SKM-1 (cell line): ENCODE measurements around the gene MECP2.
"Not testable (repeated sequence)": the region's sequence is repeated elsewhere in the genome, so short reads cannot be mapped to it uniquely, and the experiment has no call there.

Source experiments
- DNase-seq: peaks from one replicate; lab custom pipeline; 2025; ENCODE audit not compliant: unreplicated experiment; lab: John Stamatoyannopoulos, UW

The MECP2 gene

DNA sequence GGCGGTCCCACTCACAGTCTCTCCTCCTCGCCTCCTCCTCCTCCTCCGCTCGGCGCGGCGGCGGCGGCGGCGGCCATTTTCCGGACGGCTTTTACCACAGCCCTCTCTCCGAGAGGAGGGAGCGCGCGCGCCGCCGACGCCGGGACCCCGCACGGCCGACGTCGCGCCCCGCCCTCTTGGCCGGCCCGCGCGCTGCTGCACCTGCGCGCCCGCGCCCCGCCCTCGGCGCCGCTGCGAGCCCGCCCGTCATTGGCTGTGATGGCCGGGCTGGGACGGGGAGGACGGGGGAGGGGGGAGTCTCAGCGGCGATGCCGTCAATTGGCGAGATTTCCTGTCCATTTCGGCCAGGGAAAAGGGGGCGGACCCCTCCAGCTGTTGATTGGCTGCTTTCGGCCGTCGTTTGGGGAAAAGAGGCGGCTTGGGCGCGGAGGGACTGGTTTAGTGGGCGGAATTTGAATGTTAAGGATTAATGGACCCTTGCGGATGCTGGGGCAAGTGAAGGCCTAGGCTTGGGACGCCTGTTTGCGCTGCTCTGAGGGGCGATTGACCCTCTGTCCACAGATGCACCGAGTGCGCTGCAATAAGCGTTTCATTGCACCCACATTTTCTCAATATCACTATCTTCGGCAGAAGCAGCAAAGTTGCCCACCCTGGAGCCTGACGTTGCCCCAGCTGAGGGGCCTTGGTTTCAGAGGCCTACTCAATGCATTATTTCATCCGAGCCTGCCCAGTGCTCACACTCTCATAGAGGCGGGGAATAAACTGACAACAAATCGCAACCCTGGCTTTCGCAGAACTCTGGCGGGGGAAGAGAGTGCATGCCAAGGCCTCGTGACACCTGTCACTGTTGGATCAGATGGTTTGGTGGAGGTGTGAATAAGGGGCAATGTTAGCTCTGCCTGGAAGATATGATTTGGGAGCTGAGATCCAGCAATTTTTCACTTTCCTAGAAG, at the start of gene MECP2:
TSS of gene MECP2 (minus strand) at position 129 of the 953 bp plus-strand sequence.
- DNase-seq = peak; percentile 70

DNA sequence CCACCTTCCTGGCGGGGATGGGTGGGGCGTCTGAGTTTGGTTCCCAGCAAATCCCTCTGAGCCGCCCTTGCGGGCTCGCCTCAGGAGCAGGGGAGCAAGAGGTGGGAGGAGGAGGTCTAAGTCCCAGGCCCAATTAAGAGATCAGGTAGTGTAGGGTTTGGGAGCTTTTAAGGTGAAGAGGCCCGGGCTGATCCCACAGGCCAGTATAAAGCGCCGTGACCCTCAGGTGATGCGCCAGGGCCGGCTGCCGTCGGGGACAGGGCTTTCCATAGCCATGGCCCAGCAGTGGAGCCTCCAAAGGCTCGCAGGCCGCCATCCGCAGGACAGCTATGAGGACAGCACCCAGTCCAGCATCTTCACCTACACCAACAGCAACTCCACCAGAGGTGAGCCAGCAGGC, 46.5 kb upstream of the MECP2 start, which contains the start of gene OPN1LW:
TSS of gene OPN1LW (plus strand) at position 234 of the 400 bp plus-strand sequence. CDS start at position 275, 41 bp downstream.
- DNase-seq = not testable (repeated sequence)

DNA sequence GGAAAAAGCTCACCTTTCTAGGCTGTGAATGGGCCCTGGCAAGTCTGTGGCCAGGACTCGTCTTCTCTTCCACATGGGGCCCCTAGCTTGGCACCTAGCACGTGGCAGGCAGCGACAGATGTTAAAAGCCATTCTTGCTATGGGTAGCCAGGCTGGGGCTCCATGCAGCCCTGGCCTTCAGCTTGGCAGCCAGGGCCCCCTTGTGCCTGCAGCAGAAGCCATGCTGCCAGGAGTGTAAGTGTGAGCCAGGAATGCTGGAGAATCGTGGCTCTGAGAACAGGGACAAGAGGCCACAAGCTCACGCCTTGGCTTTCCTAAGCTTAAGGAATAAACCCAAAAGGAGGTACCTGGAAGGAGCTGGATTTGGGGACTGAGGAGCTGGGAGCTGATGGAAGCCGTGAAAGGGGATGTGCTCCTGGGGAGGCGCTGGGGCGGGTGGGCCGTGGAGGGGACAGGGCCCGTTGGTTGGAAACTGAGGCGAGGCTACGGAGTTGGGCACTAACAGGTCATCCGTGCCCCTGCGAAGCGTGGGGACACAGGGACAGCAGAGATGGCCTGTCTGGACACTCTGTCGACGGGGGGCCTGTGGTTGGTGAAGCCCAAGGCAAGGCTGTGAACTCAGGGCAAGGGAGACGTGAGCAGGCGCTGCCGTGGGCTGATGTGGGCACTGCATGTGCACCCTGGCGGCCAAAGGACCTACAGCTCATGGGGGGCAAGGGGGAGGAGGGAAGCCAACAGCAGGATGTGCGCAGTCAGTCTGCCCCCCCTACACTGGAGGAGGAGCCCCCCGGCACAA, 45.6 kb upstream of the MECP2 start:
- no peak for DNase-seq

DNA sequence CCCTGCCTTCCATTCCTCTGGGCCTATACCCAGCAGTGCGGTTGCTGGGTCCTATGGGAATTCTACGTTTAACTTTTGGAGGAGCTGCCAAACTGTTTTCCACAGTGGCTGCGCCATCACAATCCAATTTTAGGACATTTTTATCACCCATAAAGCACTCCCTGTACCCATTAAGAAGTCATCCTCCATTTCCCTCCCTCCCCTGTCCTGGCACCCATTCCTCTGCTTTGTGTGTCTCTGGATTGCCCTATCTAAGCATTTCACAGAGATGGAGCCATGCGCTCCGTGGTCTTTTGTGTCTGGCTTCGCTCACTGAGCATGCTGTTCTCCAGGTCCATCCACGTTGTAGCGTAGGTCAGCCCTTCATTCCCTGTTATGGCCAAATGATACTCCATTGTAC, 44.9 kb upstream of the MECP2 start:
- DNase-seq = no peak

DNA sequence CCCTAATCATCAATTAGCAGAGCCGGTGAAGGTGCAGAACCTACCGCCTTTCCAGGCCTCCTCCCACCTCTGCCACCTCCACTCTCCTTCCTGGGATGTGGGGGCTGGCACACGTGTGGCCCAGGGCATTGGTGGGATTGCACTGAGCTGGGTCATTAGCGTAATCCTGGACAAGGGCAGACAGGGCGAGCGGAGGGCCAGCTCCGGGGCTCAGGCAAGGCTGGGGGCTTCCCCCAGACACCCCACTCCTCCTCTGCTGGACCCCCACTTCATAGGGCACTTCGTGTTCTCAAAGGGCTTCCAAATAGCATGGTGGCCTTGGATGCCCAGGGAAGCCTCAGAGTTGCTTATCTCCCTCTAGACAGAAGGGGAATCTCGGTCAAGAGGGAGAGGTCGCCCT, 43.2 kb upstream of the MECP2 start:
- DNase-seq = no peak

DNA sequence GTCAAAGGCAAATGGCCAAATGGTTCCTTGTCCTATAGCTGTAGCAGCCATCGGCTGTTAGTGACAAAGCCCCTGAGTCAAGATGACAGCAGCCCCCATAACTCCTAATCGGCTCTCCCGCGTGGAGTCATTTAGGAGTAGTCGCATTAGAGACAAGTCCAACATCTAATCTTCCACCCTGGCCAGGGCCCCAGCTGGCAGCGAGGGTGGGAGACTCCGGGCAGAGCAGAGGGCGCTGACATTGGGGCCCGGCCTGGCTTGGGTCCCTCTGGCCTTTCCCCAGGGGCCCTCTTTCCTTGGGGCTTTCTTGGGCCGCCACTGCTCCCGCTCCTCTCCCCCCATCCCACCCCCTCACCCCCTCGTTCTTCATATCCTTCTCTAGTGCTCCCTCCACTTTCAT, 42.7 kb upstream of the MECP2 start:
- DNase-seq = no peak

DNA sequence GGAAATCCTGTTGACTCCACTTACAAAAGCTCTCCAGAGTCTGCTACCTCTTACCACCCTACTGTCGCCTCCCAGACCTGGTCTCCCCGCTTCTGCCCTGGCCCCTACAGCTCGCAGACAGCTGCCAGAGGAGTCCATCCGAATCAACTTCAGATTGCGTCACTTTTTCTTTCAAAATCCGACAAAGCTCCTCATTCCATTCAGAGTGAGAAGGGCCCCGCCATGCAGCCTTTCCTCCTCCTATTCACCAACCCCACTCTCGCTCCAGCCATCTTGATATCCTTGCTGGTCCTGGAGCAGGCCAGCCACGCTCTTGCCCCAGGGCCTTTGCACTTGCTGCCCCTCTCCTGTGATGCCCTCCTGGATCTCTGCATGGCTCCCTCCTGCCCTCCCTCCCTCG, 41.3 kb upstream of the MECP2 start:
- no peak for DNase-seq

DNA sequence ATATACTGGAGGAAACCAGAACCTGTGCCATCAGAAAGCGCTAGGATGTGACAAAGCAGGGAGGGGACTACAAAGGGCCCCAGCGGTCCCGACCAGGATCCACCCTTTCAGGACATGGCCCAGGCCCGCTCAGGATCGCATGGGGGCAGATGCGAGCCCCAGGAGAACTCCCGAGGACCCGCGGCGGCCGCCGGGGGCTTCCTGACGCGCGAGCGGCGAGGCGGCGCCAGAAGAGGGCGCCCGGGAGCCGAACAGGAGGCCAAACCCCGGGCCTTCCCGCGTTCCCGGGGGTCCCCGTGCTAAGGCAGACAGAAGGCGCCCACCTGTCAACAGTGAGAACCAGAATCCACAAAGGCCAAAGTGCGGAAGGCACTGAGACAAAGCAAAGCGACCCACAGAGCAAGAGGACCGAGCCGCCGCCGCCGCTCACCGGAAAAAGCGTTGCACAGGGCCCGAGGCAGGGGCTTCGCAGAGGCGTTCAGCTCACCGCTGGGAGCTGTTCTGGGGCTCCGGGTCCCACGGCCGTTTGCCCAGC, 39.2 kb upstream of the MECP2 start:
- no peak for DNase-seq

DNA sequence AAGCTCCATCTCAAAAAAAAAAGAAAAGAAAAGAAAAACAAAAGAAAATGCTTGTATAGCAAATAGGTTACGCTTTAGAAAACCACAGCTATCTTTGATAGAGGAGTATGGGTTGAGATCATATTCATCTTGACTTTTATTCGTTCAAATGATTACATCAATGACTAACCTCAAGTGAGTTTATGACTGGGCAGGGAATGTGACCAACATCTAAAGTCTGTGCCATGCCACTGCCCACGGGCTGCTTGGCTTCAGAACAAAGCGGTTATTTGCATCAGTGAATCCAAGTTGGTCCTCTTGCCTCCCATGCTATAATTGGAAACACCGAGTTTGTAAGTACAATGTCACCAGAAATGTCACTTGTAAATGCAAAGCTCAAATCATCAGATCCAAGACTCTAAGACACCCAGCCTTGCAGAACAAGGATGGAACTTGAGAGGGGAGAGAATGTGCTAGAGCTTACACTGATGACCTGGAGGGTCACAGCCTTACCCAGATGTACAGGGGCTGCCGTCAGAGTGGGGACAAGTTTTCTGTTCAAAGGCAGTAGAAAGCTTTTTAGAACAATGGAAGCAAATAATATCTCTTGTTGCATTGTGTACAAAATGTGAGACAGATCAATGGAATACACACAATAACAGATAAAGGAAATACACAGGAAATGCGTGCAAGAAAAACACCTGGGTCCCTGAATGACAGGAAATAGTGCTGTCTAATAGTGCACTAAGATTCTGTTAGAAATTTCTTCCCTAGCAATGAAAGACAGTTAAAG, 38.1 kb upstream of the MECP2 start:
- no peak for DNase-seq

DNA sequence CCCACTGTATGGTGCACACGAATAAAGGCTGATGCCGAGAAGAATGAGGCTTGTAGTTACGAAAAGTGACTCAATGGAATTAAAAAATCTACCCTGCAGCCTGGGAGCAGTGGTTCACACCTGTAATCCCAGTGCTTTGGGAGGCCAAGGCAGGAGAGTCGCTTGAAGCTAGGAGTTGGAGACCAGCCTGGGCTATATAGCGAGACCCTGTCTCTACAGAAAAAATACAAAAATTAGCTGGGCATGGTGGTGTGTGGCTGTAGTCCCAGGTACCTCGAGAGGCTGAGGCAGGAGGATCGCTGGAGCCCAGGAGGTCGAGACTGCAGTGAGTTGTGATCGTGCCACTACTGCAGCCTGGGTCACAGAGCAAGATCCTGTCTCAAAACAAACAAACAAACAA, 34.8 kb upstream of the MECP2 start:
- DNase-seq = no peak

DNA sequence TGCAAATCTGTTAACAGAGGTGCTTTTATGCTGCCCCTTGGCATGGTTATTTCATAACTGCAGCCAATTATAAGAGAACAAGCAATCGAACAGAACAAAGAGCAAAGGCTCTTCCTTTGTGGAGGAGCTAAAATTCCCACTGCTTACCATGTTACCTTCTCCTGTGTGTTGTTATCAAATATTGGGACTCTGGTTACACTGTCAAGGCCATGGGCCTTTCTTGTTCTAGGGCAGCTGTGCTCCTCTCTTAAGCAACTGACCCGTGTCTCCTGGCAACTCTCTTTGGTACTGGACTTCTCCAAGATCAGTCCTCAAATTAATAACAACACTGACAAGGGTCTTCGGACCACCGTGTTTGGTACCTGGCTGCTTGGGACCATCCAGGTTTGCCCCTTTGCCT, 34.4 kb upstream of the MECP2 start:
- DNase-seq = no peak

DNA sequence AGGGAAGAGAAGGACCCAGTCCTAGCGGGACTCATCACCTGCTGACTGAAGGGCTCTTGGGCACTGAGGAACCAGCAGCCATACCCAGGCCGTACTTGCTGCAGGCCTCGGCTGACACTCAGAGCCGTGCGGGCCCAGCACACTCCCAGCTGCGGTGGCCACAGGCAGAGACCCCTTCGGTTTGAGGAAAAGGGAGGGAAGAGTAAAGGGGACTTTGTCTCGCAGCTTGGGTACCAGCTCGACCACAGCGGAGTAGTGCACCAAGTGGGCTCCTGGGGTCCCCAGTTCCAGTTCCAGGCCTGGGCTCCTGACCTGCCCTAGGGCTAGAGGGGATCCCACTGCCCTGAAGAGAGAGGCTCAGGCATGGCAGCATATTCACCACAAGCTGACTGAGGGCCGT, 28.6 kb upstream of the MECP2 start:
- no peak for DNase-seq

DNA sequence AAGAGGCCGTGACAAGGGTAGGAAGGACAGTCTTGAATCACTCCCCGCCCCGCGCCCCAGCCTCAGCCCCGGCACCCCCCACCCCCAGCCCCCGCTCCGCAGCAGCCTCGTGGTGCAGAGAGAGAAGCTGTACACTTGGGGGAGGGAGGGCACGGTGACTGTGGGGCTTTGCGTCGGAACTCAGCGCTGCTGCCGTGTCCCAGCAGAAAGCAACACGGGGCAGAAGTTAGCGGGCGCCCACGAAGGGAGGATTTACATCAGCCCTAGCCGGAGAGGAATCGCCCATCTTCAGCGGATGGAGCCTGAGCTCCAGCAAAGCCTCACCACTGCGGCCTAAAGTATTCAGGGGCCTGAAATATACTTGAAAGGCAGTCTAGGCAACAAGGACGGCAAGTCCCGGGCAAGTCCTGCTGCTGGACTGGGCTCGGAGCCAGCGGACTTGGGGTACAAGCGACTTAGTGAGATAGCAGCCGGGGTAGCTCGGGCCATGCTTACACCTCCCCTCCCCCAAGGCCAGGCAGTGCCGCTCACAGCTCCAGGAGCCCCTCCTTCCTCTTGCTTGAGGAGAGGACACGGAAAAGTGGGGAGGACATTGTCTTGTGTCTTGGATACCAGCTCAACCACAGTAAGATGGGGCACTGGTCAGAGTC, 28.0 kb upstream of the MECP2 start:
- no peak for DNase-seq

DNA sequence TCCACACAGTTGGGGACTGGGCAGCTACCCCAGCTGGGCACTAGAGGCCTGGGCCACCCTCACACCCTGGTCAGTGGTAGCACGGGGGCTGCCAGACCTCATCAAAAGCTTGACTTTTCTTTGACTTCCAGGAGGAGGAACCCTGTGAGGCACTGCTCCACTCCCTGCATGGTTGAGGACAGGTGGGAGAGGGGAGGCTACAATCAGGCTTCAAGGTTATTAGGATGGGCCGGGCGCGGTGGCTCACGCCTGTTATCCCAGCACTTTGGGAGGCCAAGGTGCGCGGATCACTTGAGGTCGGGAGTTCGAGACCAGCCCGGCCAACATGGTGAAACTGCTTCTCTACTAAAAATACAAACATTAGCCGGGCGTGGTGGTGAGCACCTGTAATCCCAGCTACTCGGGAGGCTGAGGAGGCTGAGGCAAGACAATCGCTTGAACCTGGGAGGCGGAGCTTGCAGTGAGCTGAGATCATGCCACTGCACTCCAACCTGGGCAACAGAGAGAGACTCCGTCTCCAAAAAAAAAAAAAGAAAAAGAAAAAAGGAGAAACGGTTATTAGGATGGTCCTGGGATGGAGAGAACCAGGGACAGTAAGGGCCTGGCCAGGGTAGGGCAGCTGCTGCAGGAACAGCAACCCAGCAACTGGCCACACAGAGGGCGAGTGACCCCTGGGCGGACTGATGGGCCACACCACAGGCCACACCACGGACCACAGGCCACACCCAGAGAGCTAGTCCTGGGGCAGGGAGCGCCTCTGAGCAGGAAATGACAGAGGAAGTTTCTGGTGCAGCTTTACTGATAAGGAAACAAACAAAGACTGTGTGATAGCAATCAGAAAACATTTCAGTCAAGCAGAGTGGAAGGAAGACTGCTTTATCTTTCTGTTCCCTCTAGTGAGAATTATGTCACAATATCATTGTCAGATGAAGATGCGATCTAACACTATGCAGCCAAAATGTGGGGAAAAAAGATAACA, 26.0 kb upstream of the MECP2 start:
- peak; percentile 5 for DNase-seq

DNA sequence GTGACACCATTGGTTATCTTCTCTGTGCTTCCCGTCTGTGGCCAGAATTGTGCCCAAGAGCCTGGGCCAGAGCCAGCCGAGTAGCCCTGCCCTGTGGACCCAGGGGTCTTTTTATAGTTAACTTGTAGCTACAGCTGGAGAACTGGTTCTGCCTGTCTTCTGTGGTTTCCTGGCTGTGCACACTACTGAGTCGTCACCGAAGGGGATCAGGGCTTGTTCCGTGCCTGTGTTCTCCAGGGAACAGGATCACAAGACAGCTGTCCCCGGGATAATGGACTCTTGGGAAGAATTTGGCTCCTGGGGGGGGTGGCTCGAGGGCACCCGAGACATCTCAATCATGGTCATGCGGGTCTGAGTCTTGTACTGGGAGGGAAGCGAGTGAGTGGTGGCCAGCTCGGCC, 24.4 kb upstream of the MECP2 start:
- no peak for DNase-seq

DNA sequence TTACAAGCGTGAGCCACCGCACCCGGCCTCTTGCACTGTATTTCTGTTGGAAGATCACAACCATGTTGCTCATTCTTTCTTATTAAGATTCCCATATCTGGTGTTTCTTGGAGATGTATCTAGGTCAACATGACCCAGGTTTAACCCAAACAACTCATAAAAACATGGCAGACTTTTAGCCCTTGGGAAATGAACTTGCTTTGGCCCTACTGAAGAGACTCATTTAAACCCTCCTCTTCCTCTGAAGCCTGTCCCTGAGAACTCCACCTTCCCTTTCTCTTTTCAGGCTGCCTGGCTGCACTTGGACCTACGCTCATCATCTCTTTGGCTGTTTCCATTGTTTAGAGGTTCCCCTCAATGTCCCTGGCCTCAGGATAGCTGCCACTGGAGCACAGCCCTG, 23.7 kb upstream of the MECP2 start:
- DNase-seq = no peak

DNA sequence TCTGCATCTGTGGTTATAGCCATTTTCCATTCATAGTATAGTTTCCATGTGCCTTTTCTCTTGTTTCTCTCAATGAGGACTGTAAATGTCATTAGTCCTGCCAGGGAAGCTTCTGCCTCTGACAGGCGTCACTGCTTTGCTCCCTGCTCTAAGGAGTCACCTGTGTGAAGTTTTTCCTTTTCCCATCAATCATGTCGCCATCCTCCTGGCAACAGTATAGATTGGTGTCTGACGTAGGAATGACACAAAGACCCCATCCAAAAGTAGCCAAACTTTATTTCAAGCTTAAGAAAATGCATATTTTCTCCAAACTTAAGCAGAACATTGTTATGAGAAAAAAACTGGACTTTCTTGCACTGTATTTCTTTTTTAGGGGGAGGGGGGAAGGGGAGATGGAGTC, 23.1 kb upstream of the MECP2 start:
- no peak for DNase-seq

DNA sequence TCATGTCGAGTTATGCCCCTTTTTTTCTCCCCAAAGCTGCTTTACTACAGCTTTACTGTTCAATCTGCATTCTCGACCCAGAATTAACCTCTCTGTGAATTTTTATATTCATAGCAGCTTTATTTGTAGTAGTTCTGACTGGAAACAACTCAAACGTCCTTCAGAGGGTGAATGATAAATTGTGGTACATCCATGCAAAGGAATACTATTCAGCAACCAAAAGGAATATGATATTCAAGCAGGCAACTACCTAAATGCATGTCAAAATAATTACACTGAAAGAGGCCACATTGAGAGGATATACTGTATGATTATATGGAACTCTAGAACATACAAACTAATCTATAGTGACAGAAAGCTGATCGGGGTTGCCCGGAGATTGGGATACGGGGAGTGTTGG, 20.0 kb upstream of the MECP2 start:
- no peak for DNase-seq
